ENCODE results near the gene TMEM51. TPM values are rescaled to one million over a fixed set of nuclear protein-coding genes. Genes with fewer than 3 reads are reported as not detected.

The TMEM51 gene
- total and polyA plus RNA-seq, 2 donors (not counting 1 experiment from before 2014, with no cell fraction given) = 0.06 to 0.30 TPM

DNA sequence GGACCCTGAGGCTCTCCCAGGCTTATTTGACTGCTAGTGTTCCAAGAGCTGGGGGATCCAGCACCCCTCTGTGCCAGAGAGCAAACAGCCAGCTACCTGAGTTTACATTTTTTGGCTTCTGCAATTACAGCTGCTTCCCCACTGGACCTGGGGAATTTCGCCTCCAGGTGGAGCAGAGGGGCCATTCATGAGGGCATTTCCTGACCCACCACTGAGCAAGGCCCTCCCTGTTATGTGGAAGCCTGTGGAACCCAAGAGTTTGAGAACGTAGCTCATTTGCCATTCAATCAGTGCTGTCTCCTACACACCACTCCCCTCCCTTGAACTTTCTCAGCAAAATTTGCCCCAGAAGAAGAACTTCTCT is 42.7 kb upstream of the TMEM51 start:
- whole genome bisulfite sequencing (ENCODE audit: insufficient coverage) = 100% methylated on average over 1 of the region's 2 CpGs
- Histone ChIP-seq H3K79me2 (ENCODE audit: control insufficient read depth, insufficient read depth, low read length) (no peaks in the 10 kb centered on the region), H3K36me3 (replicated peaks in 1 of 2; ENCODE audit: control extremely low read depth in 1 of 2, control insufficient read depth in 1 of 2, extremely low read depth in 1 of 2, insufficient read depth in 2 of 2, low read length in 1 of 2) (no peaks in the 10 kb centered on the region), H2AFZ (ENCODE audit: insufficient read depth, low read depth, low read length, poor library complexity, severe bottlenecking) (no peak overlapping the region), H3K9ac (ENCODE audit: low read length) (no peak overlapping the region), H3K4me3 (ENCODE audit: control extremely low read depth in 1 of 5, extremely low read depth in 1 of 5, insufficient read depth in 1 of 5, low read depth in 2 of 5, low read length in 4 of 5) (no peak overlapping the region), H4K20me1 (ENCODE audit: control insufficient read depth, insufficient read depth, low read length, poor library complexity, severe bottlenecking) (no peaks in the 10 kb centered on the region), H3K27me3 (replicated peaks in 1 of 4; ENCODE audit: control extremely low read depth in 1 of 4, control insufficient read depth in 3 of 4, insufficient read depth in 4 of 4, low read length in 3 of 4) (no peaks in the 10 kb centered on the region), H3K27ac (ENCODE audit: low read length in 2 of 2) (no peak overlapping the region), H3K4me2 (replicated peaks; ENCODE audit: low read depth, low read length, poor library complexity, severe bottlenecking) (no peak overlapping the region), H3K9me3 (ENCODE audit: control extremely low read depth in 1 of 3, control insufficient read depth in 2 of 3, insufficient read depth in 1 of 3, low read length in 2 of 3) (no peaks in the 10 kb centered on the region), H3K4me1 (ENCODE audit: control insufficient read depth in 2 of 2, insufficient read depth in 2 of 2, low read length in 2 of 2) (no peaks in the 10 kb centered on the region)
- Mint-ChIP-seq H3K9me3 (ENCODE audit: insufficient read depth) (no peaks in the 10 kb centered on the region), H3K4me3 (no peak overlapping the region), H3K27me3 (peaks cover 4% of the 10 kb centered on the region), H3K4me1 (no peaks in the 10 kb centered on the region), H3K27ac (no peak overlapping the region)
- ATAC-seq (ENCODE audit: low read depth) (no peak), DNase-seq (no peak)
- ChIA-PET CTCF (no interaction called here), POLR2A (no interaction called here)
- intact Hi-C loops (cut with micrococcal nuclease) = no loop called here
- TF ChIP-seq, protein P1, sequence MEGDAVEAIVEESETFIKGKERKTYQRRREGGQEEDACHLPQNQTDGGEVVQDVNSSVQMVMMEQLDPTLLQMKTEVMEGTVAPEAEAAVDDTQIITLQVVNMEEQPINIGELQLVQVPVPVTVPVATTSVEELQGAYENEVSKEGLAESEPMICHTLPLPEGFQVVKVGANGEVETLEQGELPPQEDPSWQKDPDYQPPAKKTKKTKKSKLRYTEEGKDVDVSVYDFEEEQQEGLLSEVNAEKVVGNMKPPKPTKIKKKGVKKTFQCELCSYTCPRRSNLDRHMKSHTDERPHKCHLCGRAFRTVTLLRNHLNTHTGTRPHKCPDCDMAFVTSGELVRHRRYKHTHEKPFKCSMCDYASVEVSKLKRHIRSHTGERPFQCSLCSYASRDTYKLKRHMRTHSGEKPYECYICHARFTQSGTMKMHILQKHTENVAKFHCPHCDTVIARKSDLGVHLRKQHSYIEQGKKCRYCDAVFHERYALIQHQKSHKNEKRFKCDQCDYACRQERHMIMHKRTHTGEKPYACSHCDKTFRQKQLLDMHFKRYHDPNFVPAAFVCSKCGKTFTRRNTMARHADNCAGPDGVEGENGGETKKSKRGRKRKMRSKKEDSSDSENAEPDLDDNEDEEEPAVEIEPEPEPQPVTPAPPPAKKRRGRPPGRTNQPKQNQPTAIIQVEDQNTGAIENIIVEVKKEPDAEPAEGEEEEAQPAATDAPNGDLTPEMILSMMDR (IDR thresholded peaks at IDR 0.05) = no peak
- TF ChIP-seq EZH2 (IDR thresholded peaks at IDR 0.05; ENCODE audit: borderline replicate concordance, insufficient read depth, low read depth, low read length, poor library complexity, severe bottlenecking) = no peak

DNA sequence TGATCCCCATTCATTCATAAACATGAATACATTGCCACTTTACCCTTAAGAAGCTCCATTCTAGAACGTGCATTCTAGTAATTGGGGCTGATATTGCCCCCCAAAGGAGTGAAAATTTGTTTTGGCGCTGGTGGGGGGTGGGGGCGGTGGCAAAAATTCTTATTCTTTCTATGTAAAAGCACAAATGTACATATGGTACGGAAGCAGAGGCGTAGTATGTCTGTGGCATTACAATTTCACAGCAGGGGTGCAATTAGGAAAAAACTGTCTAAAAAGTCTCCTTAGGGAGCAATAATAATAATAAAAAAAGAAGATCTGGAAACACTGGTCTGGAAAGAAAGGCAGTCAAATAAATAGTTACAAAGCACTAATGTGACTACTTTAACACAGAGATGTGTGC is 40.4 kb upstream of the TMEM51 start:
- CTCF ChIA-PET = no interaction called here
- ATAC-seq (ENCODE audit: low read depth) = no peak
- TF ChIP-seq EZH2 (IDR thresholded peaks at IDR 0.05; ENCODE audit: borderline replicate concordance, insufficient read depth, low read depth, low read length, poor library complexity, severe bottlenecking) = no peak
- TF ChIP-seq, protein P1 (IDR thresholded peaks at IDR 0.05) = no peak

More for the DNA sequence above, 40.4 kb upstream of the TMEM51 start:
- Mint-ChIP-seq H3K27ac (no peak overlapping the region), H3K4me3 (no peak overlapping the region), H3K9me3 (ENCODE audit: insufficient read depth) (no peaks in the 10 kb centered on the region), H3K4me1 (no peaks in the 10 kb centered on the region), H3K27me3 (peaks cover 4% of the 10 kb centered on the region)
- Histone ChIP-seq H3K4me3 (ENCODE audit: control extremely low read depth in 1 of 5, extremely low read depth in 1 of 5, insufficient read depth in 1 of 5, low read depth in 2 of 5, low read length in 4 of 5) (no peak overlapping the region), H3K36me3 (replicated peaks in 1 of 2; ENCODE audit: control extremely low read depth in 1 of 2, control insufficient read depth in 1 of 2, extremely low read depth in 1 of 2, insufficient read depth in 2 of 2, low read length in 1 of 2) (no peaks in the 10 kb centered on the region), H3K9ac (ENCODE audit: low read length) (no peak overlapping the region), H4K20me1 (ENCODE audit: control insufficient read depth, insufficient read depth, low read length, poor library complexity, severe bottlenecking) (no peaks in the 10 kb centered on the region), H3K27me3 (replicated peaks in 1 of 4; ENCODE audit: control extremely low read depth in 1 of 4, control insufficient read depth in 3 of 4, insufficient read depth in 4 of 4, low read length in 3 of 4) (no peaks in the 10 kb centered on the region), H3K4me1 (ENCODE audit: control insufficient read depth in 2 of 2, insufficient read depth in 2 of 2, low read length in 2 of 2) (no peaks in the 10 kb centered on the region), H3K79me2 (ENCODE audit: control insufficient read depth, insufficient read depth, low read length) (no peaks in the 10 kb centered on the region), H2AFZ (ENCODE audit: insufficient read depth, low read depth, low read length, poor library complexity, severe bottlenecking) (no peak overlapping the region), H3K4me2 (replicated peaks; ENCODE audit: low read depth, low read length, poor library complexity, severe bottlenecking) (no peak overlapping the region), H3K9me3 (ENCODE audit: control extremely low read depth in 1 of 3, control insufficient read depth in 2 of 3, insufficient read depth in 1 of 3, low read length in 2 of 3) (no peaks in the 10 kb centered on the region), H3K27ac (ENCODE audit: low read length in 2 of 2) (no peak overlapping the region)
- no peak for DNase-seq
- WGBS (ENCODE audit: insufficient coverage) = no CpG with 5 or more reads among the region's 5 CpGs
- intact Hi-C loops (cut with micrococcal nuclease) = no loop called here
- POLR2A ChIA-PET = no interaction called here
